Suprapubic skin (tissue), 4 donors: Measurements from ENCODE around the gene MRPS18A.

Experiments
- POLR2A ChIP-seq, 2 donors: fragments of 450-650 bp; IDR thresholded peaks; one replicate each; pipeline ENCODE4 v1.6.1; 2017; ENCODE audit warnings: antibody characterized with exemption in 2 of 2, mild to moderate bottlenecking in 2 of 2, moderate library complexity in 2 of 2
- POLR2AphosphoS5 ChIP-seq, 3 donors: sonication (generic); formaldehyde crosslinking; IDR thresholded peaks; one replicate each; pipeline ENCODE4 v1.6.1; 2017; ENCODE audit warnings: antibody characterized with exemption in 3 of 3
- TF ChIP-seq, protein P1 (sequence below), 2 donors: fragments of 200-600 bp in 1 of 2; fragments of 450-650 bp in 1 of 2; sonication (generic) in 1 of 2; IDR thresholded peaks; one replicate each; pipeline ENCODE4 v1.5.1; 2016 to 2019; ENCODE audit warnings: antibody characterized with exemption in 2 of 2, mild to moderate bottlenecking in 1 of 2, moderate library complexity in 1 of 2

DNA sequence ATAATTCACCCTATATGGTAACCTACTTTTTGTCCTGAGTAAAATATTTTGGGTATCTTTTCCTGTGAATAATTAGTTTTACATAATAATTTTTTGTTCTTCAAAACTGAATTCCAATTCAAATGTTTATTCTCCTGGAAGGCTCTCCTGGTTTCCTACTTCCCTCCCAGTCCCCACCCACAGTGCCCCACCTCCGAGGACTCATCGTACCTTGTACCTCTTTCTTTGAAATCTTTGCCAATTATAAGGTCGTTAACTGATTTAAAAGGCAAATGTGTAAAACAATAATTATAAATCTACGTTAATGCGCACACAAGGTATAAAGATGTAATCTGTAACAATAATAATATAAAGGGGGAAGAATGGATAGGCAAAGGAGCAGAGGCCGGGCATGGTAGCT is 41.9 kb upstream of the MRPS18A start:
- TF ChIP-seq POLR2AphosphoS5 (IDR thresholded peaks at IDR 0.05) = no peak
- TF ChIP-seq, protein P1, sequence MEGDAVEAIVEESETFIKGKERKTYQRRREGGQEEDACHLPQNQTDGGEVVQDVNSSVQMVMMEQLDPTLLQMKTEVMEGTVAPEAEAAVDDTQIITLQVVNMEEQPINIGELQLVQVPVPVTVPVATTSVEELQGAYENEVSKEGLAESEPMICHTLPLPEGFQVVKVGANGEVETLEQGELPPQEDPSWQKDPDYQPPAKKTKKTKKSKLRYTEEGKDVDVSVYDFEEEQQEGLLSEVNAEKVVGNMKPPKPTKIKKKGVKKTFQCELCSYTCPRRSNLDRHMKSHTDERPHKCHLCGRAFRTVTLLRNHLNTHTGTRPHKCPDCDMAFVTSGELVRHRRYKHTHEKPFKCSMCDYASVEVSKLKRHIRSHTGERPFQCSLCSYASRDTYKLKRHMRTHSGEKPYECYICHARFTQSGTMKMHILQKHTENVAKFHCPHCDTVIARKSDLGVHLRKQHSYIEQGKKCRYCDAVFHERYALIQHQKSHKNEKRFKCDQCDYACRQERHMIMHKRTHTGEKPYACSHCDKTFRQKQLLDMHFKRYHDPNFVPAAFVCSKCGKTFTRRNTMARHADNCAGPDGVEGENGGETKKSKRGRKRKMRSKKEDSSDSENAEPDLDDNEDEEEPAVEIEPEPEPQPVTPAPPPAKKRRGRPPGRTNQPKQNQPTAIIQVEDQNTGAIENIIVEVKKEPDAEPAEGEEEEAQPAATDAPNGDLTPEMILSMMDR (IDR thresholded peaks at IDR 0.05) = no peak
- TF ChIP-seq POLR2A (IDR thresholded peaks at IDR 0.05) = no peak
